Middle frontal gyrus (tissue), 1 donor: ENCODE data around the gene OR6T1.

Source experiments
- DNase-seq: peaks from one replicate; pipeline ENCODE4 v3.0.0-alpha.2; 2015; ENCODE audit warnings: low spot score; ENCODE audit errors: extremely low spot score

Gene OR6T1, protein sequence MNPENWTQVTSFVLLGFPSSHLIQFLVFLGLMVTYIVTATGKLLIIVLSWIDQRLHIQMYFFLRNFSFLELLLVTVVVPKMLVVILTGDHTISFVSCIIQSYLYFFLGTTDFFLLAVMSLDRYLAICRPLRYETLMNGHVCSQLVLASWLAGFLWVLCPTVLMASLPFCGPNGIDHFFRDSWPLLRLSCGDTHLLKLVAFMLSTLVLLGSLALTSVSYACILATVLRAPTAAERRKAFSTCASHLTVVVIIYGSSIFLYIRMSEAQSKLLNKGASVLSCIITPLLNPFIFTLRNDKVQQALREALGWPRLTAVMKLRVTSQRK

GRCh38 chr11:123943738-123944137 lies at the start of gene OR6T1:
Gene OR6T1, minus strand, starts transcription at chr11:123943838. Its CDS starts 0 bp downstream, at chr11:123943838.
- DNase-seq: no peak

GRCh38 chr11:123979311-123979710 lies 35.7 kb upstream of the OR6T1 start:
- no peak for DNase-seq

DNA sequence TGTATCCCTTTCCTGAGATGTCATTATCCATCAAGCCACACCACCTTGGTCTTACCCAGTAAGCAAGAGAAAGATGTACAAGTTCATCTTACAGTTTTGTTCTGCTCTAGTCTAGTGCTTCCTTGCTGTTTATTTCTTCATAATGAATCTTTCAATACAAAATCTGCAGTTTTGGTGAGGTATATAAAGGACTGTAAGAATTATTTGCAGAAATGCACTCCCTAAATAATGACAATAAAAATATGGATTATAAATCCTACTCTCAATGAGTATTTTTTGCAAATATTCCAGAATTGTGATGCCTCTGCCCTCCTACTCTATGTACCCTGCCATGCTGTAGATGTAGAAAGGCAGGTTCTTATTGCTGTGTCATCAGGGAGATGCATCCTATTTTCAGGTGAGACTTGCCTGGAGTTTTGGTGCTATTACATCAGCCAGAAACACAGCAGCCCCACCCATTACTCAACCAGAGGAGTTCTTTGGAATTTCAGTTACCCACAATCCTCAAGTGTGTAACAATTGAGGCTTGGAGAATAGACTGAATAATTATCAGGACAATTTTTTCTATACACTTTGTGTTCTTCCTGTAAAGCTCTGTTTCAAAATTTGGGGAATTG lies 34.2 kb upstream of the OR6T1 start, which contains the start of gene OR10S1:
TSS of gene OR10S1 (minus strand) at position 51 of the 617 bp plus-strand sequence. CDS start 117 bp downstream, outside the sequence.
- no peak for DNase-seq

GRCh38 chr11:123976770-123977560 lies 33.3 kb upstream of the OR6T1 start:
- DNase-seq: no peak

DNA sequence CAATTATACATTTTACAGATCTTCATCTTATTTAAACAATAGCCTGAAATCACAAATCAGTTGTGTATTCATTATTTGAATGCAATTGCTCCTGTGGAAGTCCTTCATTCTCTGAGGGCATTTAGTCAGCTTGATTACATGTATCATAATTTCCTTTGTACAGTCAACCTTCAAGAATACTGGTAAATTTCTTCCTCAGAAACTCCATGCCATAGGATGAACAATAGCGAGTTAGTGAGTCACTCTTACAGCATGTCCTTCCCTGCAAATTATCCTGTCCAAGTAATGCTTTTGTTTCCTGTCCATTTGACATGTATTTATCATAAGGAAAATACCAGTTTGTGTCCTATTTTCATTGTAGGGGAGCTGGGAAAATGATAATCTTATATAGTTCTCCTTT lies 30.2 kb upstream of the OR6T1 start:
- no peak for DNase-seq

GRCh38 chr11:123956752-123957151 lies 13.1 kb upstream of the OR6T1 start:
- no peak for DNase-seq

- DNase-seq: no peak
Measured at GRCh38 chr11:123945132-123945531, 1.5 kb upstream of the OR6T1 start.

GRCh38 chr11:123942413-123942812 lies 1.2 kb downstream of the OR6T1 start:
- DNase-seq: no peak

DNA sequence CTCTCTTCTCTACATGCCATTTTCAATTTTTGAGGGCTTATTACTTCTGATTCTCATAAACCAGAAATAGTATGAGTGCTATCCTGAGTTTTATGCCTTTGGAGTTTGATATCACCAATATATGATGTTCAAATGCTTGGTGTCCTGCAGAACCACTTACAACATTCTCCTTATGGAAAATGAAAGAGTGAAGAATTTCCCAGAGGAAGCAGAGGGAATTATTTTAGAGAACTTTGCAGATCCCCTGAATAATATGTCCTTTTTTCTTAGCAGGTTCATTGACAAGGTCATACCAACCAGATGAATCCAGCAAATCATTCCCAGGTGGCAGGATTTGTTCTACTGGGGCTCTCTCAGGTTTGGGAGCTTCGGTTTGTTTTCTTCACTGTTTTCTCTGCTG lies 4.3 kb downstream of the OR6T1 start, which contains the start of gene OR4D5:
TSS of gene OR4D5 (plus strand) at position 301 of the 400 bp plus-strand sequence. CDS start at position 301, 0 bp downstream.
- no peak for DNase-seq

DNA sequence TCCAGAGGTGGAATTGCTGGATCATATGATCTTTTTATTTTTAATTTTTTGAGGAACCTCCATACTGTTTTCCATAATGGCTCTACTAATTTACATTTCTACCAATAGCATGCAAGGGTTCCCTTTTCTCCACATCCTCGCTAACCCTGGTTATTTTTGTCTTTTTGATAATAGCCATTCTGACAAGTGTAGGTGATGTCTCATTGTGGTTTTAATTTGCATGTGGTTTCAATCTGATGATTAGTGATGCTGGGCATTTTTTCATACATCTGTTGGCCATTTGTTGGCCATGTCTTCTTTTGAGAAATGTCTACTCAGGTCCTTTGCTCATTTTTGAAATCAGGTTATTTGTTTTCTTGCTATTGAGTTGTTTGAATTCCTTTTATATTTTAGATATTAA lies 19.6 kb downstream of the OR6T1 start:
- DNase-seq: no peak

DNA sequence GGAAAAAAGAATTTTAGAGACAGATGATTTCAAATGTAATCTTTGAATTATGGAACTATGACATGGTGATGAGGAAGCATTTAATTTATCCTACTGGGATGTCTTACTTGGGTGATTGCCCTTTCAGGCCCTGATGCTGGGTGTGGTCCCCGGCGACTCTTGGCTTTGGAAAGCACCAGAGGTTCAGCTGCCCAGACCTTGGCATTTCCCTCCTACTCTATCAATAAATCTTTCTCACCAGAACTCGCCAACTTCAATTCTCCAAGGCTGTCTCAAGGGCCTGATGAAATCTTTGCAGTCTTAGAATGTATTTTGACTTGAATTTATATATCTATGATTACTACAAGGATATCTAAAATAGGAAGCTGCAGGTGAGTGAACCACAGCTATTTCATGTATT lies 22.7 kb downstream of the OR6T1 start:
- DNase-seq: no peak

DNA sequence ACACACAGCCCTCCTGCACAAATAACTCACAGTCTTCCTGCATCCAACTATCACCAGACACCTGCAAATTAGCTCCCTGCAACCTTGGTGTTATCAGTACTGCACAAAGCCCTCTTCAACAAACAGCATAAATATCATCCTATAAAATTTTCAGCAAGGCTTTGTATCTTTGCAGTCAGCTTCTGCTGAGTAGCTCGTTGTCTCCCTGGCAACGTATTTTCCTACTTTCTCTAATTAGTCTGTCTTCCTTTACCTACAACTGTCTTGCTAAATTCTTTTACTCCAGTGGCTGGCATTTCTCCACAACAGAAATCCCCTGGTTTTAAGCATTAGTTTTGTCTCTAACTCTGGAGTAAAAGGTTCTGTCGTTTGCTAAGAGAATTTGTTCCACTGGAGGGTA lies 37.8 kb downstream of the OR6T1 start:
- no peak for DNase-seq

- DNase-seq: no peak
Measured at GRCh38 chr11:123904932-123905331, 38.7 kb downstream of the OR6T1 start.

- no peak for DNase-seq
Measured at GRCh38 chr11:123903932-123904331, 39.7 kb downstream of the OR6T1 start.

- DNase-seq: no peak
Measured at GRCh38 chr11:123901867-123902266, 41.8 kb downstream of the OR6T1 start, which contains the start of gene OR8D4. Gene OR8D4, plus strand, starts transcription at chr11:123902167. Its CDS starts 4,265 bp downstream, at chr11:123906432.

GRCh38 chr11:123899792-123900191 lies 43.8 kb downstream of the OR6T1 start:
- no peak for DNase-seq
